Activated naive CD4-positive, alpha-beta T cell treated with anti-CD3 and anti-CD28 coated beads, Interleukin-2, amount 10 ng/mL, durations not matched to agents 7 days and 5 days (primary cell): ENCODE measurements around the gene ACTN4.
"Not testable (repeated sequence)": the region's sequence is repeated elsewhere in the genome, so short reads cannot be mapped to it uniquely, and the experiment has no call there.

ENCODE experiments used
- CTCF ChIA-PET: fragments of 350-600 bp; sonication (Branson Sonifier 250); formaldehyde crosslinking; loops from one replicate; lab custom pipeline; 2021; ENCODE audit warnings: antibody characterized with exemption; lab: Charles Lee
- DNase-seq: peaks from one replicate; pipeline ENCODE4 v3.0.0-alpha.2; 2020
- H3K27ac Mint-ChIP-seq: one replicate; pipeline ENCODE4 v1.8.0; 2021; ENCODE audit warnings: mild to moderate bottlenecking, moderate library complexity, mixed read lengths
- H3K27me3 Mint-ChIP-seq: one replicate; pipeline ENCODE4 v1.8.0; 2021; ENCODE audit warnings: mild to moderate bottlenecking, mixed read lengths
- H3K36me3 Mint-ChIP-seq: one replicate; pipeline ENCODE4 v1.8.0; 2021; ENCODE audit warnings: mixed read lengths
- H3K4me1 Mint-ChIP-seq: one replicate; pipeline ENCODE4 v1.8.0; 2021; ENCODE audit warnings: mixed read lengths
- H3K4me3 Mint-ChIP-seq: one replicate; pipeline ENCODE4 v1.8.0; 2021; ENCODE audit warnings: mild to moderate bottlenecking, moderate library complexity, mixed read lengths
- H3K9me3 Mint-ChIP-seq: one replicate; pipeline ENCODE4 v1.8.0; 2021; ENCODE audit warnings: mixed read lengths

Gene ACTN4

DNA sequence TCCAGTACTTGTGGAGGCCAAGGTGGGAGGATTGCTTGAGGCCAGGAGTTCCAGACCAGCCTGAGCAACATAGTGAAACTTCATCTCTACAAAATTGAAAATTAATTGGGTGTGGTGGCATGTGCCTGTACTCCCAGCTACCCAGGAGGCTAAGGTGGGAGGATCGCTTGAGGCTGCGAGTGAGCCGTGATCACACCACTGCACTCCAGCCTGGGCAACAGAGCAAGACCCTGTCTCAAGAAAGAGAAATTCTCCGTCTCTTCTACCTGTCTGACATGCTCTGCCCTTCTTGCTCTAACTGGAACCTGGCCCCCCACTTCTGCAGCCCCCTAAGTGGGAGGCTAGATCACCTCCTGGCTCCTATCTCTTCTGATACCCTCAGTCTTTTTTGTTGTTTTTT is 21.0 kb upstream of the ACTN4 start:
- Mint-ChIP-seq H3K4me1 (peaks cover 5% of the 10 kb centered on the region), H3K4me3 (no peak overlapping the region), H3K27ac (no peak overlapping the region), H3K9me3 (no peaks in the 10 kb centered on the region), H3K27me3 (no peaks in the 10 kb centered on the region), H3K36me3 (peaks cover 46% of the 10 kb centered on the region)
- CTCF ChIA-PET = interaction anchor here (1.4 kb wide), 1 partner anchor 9 kb away, joined by 4 read pairs; no protein-coding TSS in a partner anchor
- DNase-seq = no peak

DNA sequence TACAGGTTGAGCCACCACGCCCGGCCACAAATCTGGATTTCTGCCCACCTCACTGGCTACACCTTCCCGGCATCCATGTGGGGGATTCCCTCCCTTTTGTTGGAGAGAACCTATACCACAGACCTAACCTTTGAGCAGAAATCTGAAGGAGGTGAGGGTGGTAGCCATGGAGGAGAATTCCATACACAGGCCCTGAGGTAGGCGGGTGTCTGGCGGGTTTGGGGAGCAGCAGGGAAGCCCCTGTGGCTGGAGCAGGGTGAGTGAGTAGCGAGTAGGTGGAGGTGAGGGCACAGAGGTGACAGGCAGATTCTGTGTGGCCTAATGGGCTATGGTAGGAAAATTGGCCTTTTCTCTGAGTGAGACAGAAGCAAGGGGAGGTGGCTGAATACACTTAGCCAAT is 17.9 kb upstream of the ACTN4 start:
- H3K27ac Mint-ChIP-seq = no peak overlapping the region
- H3K4me1 Mint-ChIP-seq = peaks cover 5% of the 10 kb centered on the region
- CTCF ChIA-PET = no interaction called here
- H3K36me3 Mint-ChIP-seq = peaks cover 52% of the 10 kb centered on the region
- H3K9me3 Mint-ChIP-seq = no peaks in the 10 kb centered on the region
- no peak for DNase-seq
- H3K4me3 Mint-ChIP-seq = no peak overlapping the region
- no peaks in the 10 kb centered on the region for H3K27me3 Mint-ChIP-seq

DNA sequence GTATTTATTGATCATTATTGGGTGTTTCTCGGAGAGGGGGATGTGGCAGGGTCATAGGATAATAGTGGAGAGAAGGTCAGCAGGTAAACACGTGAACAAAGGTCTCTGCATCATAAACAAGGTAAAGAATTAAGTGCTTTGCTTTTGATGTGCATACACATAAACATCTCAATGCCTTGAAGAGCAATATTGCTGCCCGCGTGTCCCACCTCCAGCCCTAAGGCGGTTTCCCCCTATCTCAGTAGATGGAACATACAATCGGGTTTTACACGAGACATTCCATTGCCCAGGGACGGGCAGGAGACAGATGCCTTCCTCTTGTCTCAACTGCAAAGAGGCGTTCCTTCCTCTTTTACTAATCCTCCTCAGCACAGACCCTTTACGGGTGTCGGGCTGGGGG is 16.1 kb upstream of the ACTN4 start:
- not testable (repeated sequence) for H3K9me3 Mint-ChIP-seq, DNase-seq
- peaks cover 55% of the 10 kb centered on the region for H3K36me3 Mint-ChIP-seq

DNA sequence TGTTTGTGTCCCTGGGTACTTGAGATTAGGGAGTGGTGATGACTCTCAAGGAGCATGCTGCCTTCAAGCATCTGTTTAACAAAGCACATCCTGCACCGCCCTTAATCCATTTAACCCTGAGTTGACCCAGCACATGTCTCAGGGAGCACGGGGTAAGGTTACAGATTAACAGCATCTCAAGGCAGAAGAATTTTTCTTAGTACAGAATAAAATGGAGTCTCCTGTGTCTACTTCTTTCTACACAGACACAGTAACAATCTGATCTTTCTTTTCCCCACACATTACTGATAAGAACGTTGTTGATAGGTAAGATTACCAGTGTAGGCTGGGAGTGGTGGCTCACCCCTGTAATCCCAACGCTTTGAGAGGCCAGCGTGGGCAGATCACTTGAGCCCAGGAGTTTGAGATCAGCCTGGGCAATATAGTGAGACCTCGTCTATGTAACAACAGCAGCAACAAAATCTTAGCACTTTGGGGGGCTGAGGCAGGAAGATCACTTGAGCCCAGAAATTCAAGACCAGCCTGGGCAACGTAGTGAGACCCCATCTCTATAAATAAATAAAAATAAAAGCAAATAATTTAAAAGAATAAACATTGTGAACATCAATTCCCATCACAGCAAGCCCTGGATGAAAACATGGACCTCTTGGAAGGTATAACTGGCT is 15.5 kb upstream of the ACTN4 start:
- not testable (repeated sequence) for H3K4me3 Mint-ChIP-seq, H3K27ac Mint-ChIP-seq, DNase-seq, H3K9me3 Mint-ChIP-seq, H3K27me3 Mint-ChIP-seq
- CTCF ChIA-PET = interaction anchor here (5.3 to 5.9 kb wide), 2 partner anchors 117 to 228 kb away, joined by 42 to 69 read pairs; partner anchors contain the start of gene FAM98C
- H3K36me3 Mint-ChIP-seq = peaks cover 52% of the 10 kb centered on the region
- peaks cover 28% of the 10 kb centered on the region for H3K4me1 Mint-ChIP-seq

More for the DNA sequence above, 16.1 kb upstream of the ACTN4 start:
- H3K4me3 Mint-ChIP-seq, CTCF ChIA-PET, H3K27me3 Mint-ChIP-seq, H3K27ac Mint-ChIP-seq: not testable (repeated sequence)
- H3K4me1 Mint-ChIP-seq = peaks cover 21% of the 10 kb centered on the region

DNA sequence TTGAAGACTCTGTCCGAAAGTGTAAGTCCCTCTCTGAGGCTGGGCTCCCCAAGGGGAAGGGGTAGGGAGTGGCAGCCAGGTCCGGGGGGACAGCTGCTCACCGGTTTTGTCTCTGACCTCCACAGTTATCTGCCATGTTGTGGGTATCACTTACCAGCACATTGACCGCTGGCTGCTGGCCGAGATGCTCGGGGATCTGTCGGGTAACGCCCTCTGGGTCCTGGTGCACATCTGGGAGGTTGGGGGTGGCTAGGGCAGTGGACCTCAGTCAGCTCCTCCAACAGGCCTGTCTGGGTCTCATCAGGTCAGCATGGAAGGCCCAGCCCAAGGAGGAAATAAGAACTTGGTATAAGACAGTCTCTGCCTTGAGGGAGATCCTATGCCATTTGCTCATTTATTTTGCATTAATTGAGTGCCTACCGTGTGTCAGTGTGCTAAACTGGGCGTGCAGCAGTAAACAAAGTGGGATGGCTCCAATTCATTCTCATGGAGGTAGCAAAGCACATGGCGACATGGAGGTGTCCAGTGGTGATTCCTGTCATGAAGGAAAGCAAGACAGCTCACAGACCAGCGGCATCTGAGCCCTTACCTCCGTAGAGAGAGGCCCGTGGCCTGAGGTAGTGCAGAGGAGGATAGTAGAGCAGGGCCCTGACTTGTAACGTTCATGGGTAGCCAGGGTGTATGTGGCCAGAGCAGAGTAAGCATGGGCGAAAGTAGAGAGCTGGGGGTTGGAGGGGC is 14.8 kb upstream of the ACTN4 start:
- Mint-ChIP-seq H3K27me3 (no peaks in the 10 kb centered on the region), H3K4me3 (no peak overlapping the region), H3K9me3 (no peaks in the 10 kb centered on the region), H3K36me3 (peaks cover 52% of the 10 kb centered on the region), H3K4me1 (peaks cover 35% of the 10 kb centered on the region), H3K27ac (peak overlapping the region; percentile 29)
- DNase-seq = no peak
- CTCF ChIA-PET = interaction anchor here (3.2 to 5.9 kb wide), 3 partner anchors 88 to 229 kb away, joined by 21 to 69 read pairs (median 42); partner anchors contain the start of gene FAM98C

DNA sequence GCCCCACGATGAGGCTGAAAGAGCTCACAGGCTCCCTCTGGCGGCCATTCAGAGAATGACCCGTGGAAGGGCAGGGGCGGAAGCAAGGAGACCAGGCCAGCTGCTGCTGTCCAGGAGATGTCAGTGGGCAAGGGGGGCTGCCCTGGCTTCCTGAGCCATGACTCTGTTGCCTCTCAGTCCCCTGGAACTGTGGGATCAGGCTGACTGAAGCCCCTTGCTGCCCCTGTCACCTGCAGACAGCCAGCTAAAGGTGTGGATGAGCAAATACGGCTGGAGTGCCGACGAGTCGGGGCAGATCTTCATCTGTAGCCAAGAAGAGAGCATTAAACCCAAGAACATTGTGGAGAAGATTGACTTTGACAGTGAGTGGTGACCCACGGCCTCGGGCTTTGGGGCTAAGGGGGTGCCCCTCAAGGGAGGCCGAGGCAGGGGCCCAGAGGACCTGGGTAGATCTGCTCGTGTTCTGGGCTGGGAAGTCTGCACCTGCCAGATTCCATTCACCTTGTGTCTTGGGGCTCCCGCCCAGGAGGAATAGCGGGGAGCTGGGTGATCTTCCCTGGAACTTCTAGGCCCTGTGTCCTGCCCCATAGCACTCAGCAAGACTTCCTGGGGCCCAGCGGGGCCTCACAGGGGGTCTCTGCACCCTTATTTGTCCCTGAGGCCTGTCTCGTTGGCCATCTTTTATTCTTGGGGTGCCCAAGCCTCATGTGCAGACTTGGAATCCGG is 12.5 kb upstream of the ACTN4 start:
- no peaks in the 10 kb centered on the region for H3K27me3 Mint-ChIP-seq
- no peaks in the 10 kb centered on the region for H3K9me3 Mint-ChIP-seq
- peaks cover 45% of the 10 kb centered on the region for H3K4me1 Mint-ChIP-seq
- no peak overlapping the region for H3K4me3 Mint-ChIP-seq
- H3K27ac Mint-ChIP-seq = peak overlapping the region; percentile 74
- DNase-seq = peak; percentile 83
- H3K36me3 Mint-ChIP-seq = peaks cover 47% of the 10 kb centered on the region
- CTCF ChIA-PET = interaction anchor here (0.7 to 5.9 kb wide), 27 partner anchors 8 to 319 kb away, joined by 3 to 69 read pairs (median 4); partner anchors contain the start of genes EIF3K, FAM98C, GGN and MAP4K1

DNA sequence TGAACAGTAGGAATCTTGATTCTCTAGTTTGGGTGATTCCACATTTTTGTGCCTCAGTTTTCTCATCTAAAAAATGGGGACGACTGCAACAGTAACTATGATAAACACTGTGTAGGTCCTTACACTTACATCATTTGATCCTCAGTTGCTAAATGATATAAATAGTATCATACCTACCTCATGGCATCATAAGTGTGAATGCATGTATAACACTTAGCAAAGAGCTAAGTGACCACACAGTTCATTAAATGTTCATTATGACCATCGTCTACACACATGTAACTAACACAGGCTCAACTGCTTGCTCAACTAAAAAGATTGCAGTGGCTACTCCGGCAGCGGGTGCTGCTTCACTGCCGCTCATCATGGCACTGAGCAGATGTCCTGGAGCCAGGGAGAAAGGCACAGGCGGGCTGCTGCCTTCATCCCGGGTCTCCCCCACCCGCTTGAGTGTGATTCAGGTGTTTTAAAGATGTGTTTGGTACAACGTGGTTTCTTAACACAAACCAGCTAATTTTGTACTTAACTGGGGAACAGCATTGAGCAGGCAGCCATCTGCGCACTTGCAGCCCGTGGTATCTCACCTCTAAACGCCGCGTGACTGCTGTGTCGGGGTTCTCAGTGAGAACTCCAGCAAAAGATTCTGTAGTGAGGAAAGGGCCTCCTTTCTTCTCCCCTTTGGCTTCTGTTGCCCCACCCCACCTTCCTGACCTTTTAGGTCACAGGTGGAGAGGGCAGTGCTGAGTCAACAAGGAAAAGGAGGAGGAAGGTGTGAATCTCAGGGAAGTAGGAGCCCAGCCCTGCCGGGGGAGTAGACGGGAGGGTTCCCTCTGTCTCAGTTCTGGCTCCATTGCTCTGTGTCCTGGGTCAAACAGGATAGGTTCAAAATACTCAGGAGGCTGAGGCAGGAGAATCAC is 11.7 kb upstream of the ACTN4 start:
- peaks cover 44% of the 10 kb centered on the region for H3K36me3 Mint-ChIP-seq
- H3K27ac Mint-ChIP-seq = peak overlapping the region; percentile 83
- H3K4me3 Mint-ChIP-seq = no peak overlapping the region
- CTCF ChIA-PET = interaction anchor here (0.6 to 5.9 kb wide), 21 partner anchors 9 to 318 kb away, joined by 3 to 69 read pairs (median 5); partner anchors contain the start of genes ACTN4, EIF3K, FAM98C and MRPS12
- no peaks in the 10 kb centered on the region for H3K27me3 Mint-ChIP-seq
- no peak for DNase-seq
- peaks cover 50% of the 10 kb centered on the region for H3K4me1 Mint-ChIP-seq
- H3K9me3 Mint-ChIP-seq = no peaks in the 10 kb centered on the region

DNA sequence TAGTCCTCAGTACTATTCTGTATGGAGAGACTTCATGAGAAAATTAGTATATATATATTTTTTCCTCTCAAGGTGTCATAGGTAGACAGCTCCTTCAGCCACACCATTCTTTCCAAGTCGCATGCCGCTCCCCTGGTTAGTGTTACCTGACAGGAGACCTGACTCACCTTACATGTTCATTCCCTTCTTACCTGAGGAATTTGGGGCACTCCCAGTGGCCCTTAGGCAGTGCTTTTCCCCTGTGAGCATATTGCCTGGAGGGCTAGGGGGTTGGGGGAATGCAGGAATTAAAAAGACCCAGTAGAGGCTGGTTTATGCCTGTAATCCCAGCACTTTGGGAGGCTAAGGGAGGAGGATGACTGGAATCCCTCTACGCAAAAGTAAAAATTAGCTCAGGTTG is 9.0 kb upstream of the ACTN4 start:
- Mint-ChIP-seq H3K36me3 (peaks cover 23% of the 10 kb centered on the region), H3K9me3 (no peaks in the 10 kb centered on the region), H3K4me1 (peaks cover 56% of the 10 kb centered on the region), H3K27ac (no peak overlapping the region), H3K4me3 (no peak overlapping the region), H3K27me3 (no peaks in the 10 kb centered on the region)
- CTCF ChIA-PET = interaction anchor here (0.6 to 2.9 kb wide), 3 partner anchors 8 to 291 kb away, joined by 3 to 14 read pairs (median 9); partner anchors contain the start of genes ACTN4, MRPS12 and SARS2
- DNase-seq = no peak

DNA sequence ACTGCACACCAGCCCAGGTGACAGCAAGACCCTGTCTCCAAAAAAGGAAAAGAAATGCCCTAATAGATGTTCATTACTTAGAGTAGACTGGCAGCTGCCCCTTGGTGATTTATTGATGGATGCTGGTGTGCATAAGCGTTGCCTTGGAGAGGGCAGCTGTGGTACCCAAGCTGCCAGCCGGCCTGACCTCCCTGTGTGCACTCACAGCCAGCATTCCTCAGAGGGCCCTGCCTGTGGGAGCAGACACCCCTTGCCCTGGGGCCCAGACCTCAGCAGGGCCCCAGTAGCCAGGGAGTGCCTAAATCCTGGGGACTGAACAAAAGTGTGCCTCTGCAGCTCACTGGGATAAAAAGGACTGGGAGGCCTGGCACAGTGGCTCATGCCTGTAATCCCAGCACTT is 7.8 kb upstream of the ACTN4 start:
- Mint-ChIP-seq H3K36me3 (peaks cover 19% of the 10 kb centered on the region), H3K9me3 (no peaks in the 10 kb centered on the region), H3K4me3 (no peak overlapping the region), H3K27me3 (no peaks in the 10 kb centered on the region), H3K4me1 (peaks cover 52% of the 10 kb centered on the region), H3K27ac (no peak overlapping the region)
- CTCF ChIA-PET = interaction anchor here (0.6 to 1.0 kb wide), 3 partner anchors 92 to 247 kb away, joined by 3 to 5 read pairs (median 5); no protein-coding TSS in a partner anchor
- DNase-seq = no peak

DNA sequence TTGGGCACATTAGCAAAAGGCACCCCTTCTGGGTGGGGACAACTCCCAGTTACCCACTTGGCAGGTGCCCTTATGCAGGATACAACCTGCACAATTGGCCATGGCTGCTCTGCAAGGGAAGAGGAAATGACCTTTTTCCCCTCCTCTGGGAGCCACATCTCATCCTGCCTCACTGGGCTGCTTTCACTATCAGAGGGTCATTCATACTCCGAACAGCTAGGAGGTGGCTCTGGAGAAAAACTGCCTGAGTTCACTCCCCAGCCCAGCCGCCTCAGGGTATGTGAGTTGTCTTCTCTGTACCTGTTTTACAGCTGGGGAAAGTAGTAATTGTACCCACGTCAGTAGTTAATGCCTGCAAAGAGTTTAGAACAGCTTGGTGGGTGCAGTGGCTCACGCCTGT is 7.1 kb upstream of the ACTN4 start:
- Mint-ChIP-seq H3K36me3 (peaks cover 17% of the 10 kb centered on the region), H3K4me1 (peaks cover 51% of the 10 kb centered on the region), H3K4me3 (no peak overlapping the region), H3K27ac (peak overlapping the region; percentile 64), H3K27me3 (no peaks in the 10 kb centered on the region), H3K9me3 (no peaks in the 10 kb centered on the region)
- CTCF ChIA-PET = interaction anchor here (1.0 kb wide), 2 partner anchors 93 to 247 kb away, joined by 3 to 5 read pairs; no protein-coding TSS in a partner anchor
- DNase-seq = no peak

DNA sequence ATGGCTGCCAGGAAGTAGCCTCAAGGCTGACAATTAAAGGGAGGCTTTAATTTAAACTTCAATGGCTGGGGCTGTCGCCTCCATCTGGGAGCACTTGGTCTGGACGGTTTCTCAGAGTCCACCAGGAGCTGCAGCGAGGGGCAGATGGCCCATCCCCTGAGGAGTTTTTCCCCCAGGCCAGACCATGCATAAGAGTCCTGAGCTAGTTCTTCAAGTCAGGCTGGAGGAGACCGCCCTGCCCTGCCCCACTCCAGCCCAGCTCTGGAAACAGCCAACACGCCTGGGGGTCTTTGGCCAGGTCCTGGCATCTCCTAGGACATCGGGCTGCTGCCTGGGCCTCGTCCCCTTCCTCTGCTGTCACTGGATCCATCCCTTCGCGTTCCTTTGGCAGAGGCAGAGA is 5.3 kb upstream of the ACTN4 start:
- Mint-ChIP-seq H3K4me3 (no peak overlapping the region), H3K9me3 (no peaks in the 10 kb centered on the region), H3K27me3 (no peaks in the 10 kb centered on the region), H3K27ac (no peak overlapping the region), H3K4me1 (peaks cover 34% of the 10 kb centered on the region), H3K36me3 (peaks cover 5% of the 10 kb centered on the region)
- DNase-seq = peak; percentile 13
- CTCF ChIA-PET = interaction anchor here (2.1 kb wide), 1 partner anchor 8 kb away, joined by 4 read pairs; no protein-coding TSS in a partner anchor

DNA sequence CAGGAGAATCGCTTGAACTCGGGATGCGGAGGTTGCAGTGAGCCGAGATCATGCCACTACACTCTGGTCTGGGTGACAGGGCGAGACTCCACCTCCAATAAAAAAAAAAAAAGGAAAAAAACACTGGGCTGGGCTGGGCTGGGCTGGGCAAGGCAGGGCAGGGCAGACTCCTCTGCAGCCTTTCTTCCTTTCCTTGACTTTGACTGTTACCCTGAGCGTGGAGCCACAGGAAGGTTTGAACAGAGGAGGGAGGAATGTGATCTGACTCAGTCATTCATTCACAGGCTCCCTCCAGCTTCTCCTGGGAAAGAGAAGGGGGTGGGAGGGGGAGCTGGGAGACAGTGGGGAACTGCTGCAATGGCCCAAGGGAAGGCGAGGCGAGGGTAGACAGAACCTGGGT is 2.7 kb upstream of the ACTN4 start:
- H3K27ac Mint-ChIP-seq = no peak overlapping the region
- peaks cover 12% of the 10 kb centered on the region for H3K36me3 Mint-ChIP-seq
- CTCF ChIA-PET = no interaction called here

More for the DNA sequence above, 2.7 kb upstream of the ACTN4 start:
- DNase-seq = peak; percentile 8
- H3K27me3 Mint-ChIP-seq = no peaks in the 10 kb centered on the region
- H3K4me1 Mint-ChIP-seq = peaks cover 38% of the 10 kb centered on the region
- H3K9me3 Mint-ChIP-seq = no peaks in the 10 kb centered on the region
- H3K4me3 Mint-ChIP-seq = no peak overlapping the region
